GM12874 (cell line): Measurements from ENCODE around the gene TPPP.

ENCODE experiments used
- TF ChIP-seq, protein P1 (sequence below): IDR thresholded peaks from 2 replicates; pipeline ENCODE4 v1.5.1; 2011; ENCODE audit warnings: low read depth, mild to moderate bottlenecking, control low read depth, low read length, moderate library complexity; ENCODE audit not compliant: insufficient read depth

The TPPP gene

GRCh38 chr5:642481-642880 is 50.7 kb downstream of the TPPP start:
- TF ChIP-seq, protein P1, sequence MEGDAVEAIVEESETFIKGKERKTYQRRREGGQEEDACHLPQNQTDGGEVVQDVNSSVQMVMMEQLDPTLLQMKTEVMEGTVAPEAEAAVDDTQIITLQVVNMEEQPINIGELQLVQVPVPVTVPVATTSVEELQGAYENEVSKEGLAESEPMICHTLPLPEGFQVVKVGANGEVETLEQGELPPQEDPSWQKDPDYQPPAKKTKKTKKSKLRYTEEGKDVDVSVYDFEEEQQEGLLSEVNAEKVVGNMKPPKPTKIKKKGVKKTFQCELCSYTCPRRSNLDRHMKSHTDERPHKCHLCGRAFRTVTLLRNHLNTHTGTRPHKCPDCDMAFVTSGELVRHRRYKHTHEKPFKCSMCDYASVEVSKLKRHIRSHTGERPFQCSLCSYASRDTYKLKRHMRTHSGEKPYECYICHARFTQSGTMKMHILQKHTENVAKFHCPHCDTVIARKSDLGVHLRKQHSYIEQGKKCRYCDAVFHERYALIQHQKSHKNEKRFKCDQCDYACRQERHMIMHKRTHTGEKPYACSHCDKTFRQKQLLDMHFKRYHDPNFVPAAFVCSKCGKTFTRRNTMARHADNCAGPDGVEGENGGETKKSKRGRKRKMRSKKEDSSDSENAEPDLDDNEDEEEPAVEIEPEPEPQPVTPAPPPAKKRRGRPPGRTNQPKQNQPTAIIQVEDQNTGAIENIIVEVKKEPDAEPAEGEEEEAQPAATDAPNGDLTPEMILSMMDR, result no peak

DNA sequence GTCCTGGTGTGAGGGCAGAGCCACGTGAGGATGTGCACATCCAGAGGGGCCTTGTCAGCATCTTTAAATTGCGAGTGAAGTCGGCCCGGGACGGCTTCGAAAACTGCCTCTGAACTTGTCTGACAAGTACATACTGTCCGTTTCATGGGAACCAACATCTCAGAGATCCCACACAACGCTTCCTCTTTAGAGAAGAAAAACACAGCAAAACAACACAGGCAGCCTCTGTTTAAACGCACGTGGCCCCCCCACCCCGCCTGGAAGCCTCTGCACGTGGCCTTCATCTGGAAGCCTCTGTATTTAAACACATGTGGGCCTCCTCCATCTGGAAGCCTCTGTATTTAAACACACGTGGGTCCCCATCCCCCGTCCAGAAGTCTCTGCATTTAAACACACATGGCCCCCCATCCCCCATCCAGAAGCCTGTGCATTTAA is 51.8 kb downstream of the TPPP start:
- TF ChIP-seq, protein P1, result no peak

DNA sequence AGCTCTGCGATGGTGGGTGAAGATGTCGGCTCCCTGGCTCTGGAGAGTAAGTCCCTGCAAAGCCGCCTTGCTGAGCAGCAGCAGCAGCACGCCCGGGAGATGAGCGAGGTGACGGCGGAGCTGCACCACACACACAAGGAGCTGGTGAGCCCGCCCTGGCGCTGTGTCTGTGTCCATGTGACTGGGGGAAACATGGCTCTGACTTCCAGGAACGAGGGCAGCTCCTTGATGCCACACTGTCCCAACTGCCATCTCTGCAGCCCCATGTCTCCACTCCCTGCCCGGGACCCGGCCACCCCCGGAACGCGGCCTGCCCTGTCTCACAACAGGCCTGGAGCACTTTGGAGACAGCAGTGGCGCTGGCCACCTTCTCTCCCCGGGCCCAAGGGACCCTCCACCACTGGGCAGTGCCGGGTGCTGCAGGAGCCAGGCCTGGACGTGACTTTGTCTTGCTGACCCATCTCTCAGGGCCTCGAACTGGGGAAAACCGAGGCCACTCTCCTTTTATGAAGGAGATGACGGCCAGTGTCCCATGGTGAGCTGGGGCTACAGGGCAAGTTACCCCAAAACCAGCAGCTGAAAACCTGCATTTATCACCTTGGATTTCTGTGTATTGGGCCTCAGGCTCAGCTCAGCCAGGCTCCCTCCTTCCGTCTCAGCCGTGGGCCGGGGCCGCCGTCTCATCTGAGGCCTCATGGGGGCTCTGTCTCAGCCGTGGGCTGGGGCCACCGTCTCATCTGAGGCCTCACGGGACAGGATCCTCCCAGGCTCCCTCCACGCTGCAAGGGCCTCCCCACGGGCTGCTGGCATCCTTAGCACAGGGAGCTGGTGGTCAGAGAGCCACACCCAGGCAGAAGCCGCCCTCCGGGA is 52.5 kb downstream of the TPPP start:
- TF ChIP-seq, protein P1, result no peak

- TF ChIP-seq, protein P1, result no peak
Measured at GRCh38 chr5:639584-640213, 53.5 kb downstream of the TPPP start.

DNA sequence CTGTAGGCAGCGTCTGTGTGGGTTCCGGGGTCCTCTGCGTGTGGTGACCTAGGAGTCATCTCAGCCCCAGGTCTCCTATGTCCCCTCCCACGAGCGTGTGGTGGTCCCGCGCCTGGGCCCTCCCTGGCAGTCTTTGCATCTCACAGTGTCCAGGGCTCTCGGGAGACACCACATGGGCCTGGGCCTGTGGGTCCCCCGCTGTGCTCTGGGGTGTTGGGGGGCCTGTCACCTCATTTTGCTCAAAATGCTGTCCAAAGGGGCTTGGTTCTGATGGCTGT is 54.0 kb downstream of the TPPP start:
- TF ChIP-seq, protein P1, result no peak

DNA sequence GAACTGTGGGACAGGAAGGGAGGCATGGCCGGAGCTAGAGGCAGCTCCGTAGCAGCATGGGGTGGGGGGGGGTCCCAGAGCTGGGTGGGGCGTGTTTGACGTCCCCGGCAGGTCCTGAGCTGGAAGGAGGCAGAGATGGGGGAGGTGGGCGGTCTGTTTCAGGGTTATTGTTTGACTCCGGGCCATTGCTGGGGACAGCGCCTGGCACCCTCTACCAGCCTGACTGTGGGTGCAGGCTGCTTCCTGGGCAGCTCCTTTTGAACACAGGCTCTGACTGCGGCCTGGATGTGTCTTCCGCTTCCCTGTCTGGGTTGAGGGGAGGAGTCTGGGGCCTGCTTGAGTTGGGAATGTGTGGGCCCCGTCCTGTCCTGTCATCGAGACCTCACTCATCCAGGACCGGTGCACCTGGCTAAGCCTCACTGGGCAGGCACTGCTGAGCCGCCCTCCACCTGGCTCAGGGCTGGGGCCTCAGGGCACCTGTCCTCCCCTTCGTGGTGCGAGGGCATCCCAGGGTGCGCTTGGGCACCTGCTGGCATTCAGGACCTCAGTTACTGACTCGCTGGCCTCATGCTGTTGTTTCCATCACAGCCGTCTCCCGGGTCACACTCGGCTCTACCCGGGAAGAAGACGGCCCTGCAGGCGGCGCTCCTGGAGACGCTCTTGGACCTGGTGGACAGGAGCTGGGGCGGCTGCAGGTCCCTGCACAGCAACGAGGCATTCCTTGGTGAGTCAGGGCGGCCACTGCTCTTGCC is 54.5 kb downstream of the TPPP start:
- TF ChIP-seq, protein P1, result no peak
